GM12872 (cell line): ENCODE measurements around the gene PAPOLA.

Source experiments
- CTCF ChIP-seq: IDR thresholded peaks from 3 replicates; pipeline ENCODE4 v1.5.1; 2011; ENCODE audit warnings: low read depth, mild to moderate bottlenecking, low read length, moderate library complexity; ENCODE audit not compliant: insufficient read depth

The PAPOLA gene

GRCh38 chr14:96578619-96579018 lies 76.4 kb downstream of the PAPOLA start:
- no peak for TF ChIP-seq CTCF

DNA sequence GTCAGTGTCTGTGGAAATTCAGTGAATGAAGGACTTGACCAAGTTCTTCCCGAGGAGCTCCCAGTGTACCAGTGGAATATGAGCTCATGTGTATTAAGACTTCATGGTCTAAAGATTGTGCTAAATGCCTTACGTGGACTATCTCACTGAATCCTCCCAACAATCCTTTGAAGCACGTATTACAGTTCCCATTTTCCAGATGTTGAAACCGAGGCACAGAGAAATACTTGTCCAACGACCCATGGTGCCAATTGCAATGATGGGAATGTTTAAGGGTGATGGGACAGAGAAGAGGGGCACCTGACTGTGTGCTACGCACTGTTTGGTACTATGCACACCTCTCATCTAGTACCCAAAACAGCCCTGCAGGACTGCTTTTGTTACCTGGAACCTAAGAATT lies 77.2 kb downstream of the PAPOLA start:
- TF ChIP-seq CTCF: no peak

- TF ChIP-seq CTCF: no peak
Measured at GRCh38 chr14:96579855-96580254, 77.7 kb downstream of the PAPOLA start.

DNA sequence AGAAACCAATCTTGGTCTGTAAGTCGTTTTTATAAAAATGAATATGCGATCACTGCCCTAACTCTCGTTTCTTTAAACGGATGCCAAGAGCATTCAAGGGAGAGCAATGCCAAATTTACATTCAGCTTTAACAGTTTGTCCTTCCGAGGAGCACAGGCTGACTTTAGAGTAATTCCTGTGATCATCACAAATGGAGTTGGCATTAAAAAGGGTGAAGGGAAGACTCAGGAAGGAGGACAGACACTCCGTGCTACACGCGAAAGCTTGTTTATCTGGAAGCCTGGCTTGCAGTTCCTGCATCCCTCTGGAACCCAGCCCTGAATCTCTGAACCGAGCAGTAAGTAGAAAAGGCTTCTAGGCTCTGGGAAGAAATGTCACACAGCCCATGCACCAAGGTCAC lies 78.4 kb downstream of the PAPOLA start:
- no peak for TF ChIP-seq CTCF

- TF ChIP-seq CTCF: no peak
Measured at GRCh38 chr14:96581026-96581425, 78.8 kb downstream of the PAPOLA start.

GRCh38 chr14:96581902-96582301 lies 79.7 kb downstream of the PAPOLA start:
- TF ChIP-seq CTCF: no peak

DNA sequence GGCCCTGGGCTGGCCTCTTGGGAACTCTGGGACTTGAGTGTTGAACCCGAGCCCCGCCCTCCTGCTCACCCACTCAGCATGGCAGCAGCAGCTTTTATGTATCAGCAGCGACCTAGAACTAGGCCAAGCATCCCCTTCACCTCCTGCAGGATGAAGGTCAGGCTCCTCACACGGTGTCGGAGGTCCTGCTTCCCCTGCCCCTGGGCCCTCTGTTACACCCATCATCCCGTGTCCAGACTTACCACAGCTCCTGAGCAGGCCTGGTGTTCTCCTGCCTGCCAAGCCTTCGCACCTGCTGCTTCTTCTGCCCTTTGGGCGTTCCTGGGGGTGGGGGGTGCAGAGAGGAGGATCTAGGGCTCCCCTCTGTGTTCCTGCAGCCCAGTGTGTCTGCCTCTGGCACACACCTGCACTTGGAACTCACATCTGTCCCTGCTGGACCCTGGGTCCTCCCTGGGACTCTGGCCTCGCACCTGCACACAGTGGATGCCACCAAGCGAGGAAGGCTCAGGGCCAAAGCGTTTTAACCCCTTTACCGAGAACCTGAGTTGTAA lies 80.3 kb downstream of the PAPOLA start:
- TF ChIP-seq CTCF: no peak
